NCI-H1092 (cell line): ENCODE data around the gene WT1.

Experiments
- DNase-seq: peaks from one replicate; lab custom pipeline; 2025; lab: John Stamatoyannopoulos, UW

Gene WT1

DNA sequence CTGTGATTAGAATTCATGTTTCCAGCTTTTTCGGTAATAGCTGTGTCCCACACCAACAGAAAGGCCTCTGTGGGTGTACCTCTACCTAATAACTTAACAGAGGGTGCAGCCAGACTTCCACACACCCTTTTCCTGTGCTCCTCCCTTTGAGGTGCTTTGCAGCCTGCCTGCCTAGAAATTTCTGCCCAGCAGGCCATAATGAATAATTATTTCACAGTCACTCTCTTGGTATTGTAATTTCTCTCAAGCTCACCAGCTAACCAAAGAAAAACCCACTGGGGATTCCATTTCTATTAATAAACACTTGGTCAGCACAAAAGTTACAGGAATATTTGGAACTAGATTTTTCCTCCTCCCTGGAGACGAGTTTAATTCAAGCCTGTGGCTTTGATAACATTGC is 13.3 kb downstream of the WT1 start:
- DNase-seq: no peak

DNA sequence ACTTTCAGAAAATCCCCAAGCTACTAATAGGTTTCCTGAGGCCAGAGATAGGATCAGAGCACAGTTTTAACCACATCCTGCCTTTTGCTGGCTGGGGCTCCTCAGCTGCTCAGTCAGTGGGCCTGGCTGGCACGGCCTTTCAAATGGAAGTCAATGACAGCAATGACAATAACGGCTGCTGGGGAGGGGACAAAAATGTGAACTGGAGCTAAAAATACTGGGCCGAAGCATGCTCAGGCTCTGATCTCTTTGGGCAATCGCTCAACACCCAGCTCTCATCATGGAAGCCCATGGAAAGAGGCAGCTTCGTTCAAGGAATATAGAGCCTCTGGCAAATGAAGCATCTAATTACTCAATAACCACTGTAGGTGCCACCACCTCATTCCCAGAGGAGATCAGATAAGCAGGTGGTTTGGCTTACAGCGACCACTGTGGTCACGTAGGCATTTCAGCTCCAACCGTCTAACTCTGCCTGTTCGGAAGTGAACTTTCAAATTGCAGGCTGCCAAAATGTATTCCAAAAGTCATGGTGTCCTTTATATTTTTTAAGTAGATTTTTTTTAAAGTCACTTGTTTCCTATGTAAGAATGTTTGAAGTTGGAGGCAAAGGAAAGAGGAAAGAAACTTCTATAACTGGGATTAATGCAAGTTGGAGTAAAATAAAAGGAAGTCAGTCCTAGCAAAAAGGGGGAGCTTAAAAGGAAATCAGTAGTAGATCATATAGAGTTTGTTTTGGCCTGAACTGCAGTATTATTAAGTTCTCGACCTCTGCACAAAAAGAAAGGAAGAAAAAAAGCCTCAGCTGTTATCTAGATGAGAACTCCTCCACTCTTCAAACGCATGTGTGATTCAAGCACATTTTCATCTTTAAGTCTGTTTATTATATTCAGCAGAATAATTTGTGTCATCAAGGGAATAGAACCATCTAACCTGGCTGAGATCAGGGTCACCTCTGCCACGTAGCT is 14.1 kb downstream of the WT1 start:
- DNase-seq: no peak

- no peak for DNase-seq
Observed at GRCh38 chr11:32420139-32420538, 15.2 kb downstream of the WT1 start.

- DNase-seq: no peak
Observed at GRCh38 chr11:32418836-32419235, 16.5 kb downstream of the WT1 start.

GRCh38 chr11:32417806-32418205 is 17.5 kb downstream of the WT1 start:
- no peak for DNase-seq

DNA sequence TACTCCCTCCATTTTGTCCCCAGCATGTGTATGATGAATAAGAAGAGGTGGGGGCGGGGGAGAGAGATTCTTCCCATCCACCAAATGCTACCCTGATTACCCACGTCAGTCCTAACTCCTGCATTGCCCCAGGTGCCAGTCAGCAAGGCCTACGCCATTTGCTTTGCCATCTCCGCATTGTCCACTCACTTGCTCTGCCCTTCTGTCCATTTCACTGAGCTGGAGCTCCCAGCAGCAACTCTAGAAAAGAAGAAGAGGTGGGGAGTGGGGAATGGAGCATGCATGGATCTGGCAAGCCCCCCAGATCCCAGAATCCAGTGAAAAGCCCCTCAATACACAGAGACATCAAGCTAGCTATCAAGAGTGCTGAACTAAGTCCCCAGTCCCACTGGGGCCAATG is 19.0 kb downstream of the WT1 start:
- no peak for DNase-seq

GRCh38 chr11:32414925-32415324 is 20.4 kb downstream of the WT1 start:
- DNase-seq: no peak

DNA sequence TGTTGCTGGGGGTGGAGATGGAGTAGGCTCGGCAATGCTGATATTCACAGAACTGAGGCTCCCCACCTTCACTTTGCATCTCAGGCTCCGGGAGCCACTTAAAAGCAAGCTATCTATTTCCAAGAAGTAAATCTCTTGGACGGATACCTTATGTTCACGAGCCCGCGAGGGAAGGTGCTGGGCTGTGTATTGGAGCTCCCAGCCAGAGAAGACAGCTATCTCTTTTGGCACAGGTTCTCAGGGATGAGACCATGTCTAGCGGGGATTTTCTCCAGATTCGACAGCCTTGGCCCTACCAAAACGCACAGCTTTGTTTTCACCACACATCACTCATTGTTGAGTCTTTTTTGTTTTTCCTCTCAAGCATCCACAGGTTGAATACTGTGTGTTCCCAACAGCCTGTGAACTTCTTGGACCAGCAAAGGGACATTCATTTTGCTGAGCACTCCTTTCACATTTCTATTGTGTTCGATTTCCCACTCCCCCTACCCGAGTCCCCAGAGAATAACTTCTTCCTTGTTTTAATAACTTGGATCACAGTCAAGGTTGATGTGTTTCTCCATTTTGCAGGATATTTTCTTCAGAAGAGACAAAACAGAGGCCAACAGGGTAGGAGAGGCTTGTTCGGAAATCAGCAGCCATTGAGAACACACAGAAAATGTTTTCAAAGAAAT is 23.3 kb downstream of the WT1 start:
- no peak for DNase-seq

DNA sequence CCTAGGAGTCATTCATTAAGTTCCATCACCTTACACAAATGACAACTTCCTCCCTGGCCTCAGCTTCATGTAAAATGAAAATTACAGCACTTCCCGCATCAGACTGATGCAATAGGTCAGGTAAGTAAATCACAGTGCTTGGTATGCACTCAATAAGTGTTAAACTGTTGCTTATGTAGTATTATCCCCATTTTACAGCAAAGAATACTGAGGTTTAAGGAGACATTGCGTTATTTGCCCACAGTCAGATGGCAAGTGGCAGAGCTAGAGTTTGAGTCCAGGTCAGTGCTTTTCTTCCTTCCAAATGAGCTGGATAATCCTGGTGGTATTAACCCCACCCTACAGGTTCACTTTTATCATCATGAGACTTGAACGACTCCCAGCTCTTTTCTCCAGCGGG is 29.7 kb downstream of the WT1 start:
- DNase-seq: no peak

GRCh38 chr11:32402836-32403235 is 32.5 kb downstream of the WT1 start:
- DNase-seq: no peak

DNA sequence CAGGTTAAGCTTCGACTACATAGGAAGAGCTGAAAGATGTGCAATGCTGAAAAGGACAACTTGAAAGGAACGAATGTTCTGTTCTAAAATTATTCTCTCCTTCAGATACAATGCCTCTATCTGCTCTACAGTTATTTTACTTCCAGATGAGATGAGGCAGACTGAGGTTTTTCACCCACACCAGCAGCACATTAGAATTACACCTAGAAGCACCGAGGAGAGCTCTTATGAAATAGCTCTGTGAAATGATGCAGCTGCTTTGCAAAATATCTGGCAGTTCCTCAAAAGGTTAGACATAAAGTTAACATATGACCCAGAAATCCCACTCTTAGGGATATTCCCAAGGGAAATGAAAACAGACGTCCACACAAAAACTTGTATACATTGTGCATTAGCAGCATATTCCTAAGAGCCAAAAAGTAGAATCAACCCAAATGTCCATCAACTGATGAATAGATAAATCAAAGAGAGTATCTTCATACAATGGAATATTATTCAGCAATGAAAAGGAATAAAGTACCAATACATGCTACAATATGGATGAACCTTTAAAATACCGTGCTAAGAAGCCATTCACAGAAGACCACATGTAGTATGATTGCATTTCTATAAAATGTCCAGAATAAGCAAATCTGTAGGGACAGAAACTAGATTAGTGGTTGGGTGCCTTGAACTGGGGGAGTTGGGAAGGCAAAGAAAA is 34.5 kb downstream of the WT1 start:
- DNase-seq: no peak

DNA sequence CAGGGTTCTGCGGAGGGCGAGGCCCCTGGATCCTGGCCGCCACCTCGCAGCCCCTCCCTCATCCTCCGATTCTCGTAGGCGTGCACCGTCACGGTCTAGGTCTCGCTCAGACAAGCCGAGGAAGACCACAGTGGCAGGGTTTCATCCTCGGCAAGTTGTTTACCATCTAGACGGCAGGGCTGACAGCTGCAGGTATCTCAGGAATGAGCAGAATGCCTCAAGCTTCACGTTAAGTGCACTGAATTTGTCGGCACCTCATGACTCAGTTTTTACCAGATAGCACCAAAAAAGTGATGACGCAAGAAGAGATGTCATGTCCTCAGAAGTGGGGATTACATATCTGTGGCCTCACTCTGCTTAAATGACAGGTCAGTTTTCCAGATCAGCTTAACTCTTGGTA is 35.1 kb downstream of the WT1 start:
- no peak for DNase-seq

- no peak for DNase-seq
Observed at GRCh38 chr11:32396991-32397390, 38.3 kb downstream of the WT1 start.

GRCh38 chr11:32396331-32396730 is 39.0 kb downstream of the WT1 start:
- no peak for DNase-seq

GRCh38 chr11:32395127-32395526 is 40.2 kb downstream of the WT1 start:
- DNase-seq: no peak

GRCh38 chr11:32392840-32393239 is 42.5 kb downstream of the WT1 start:
- no peak for DNase-seq

GRCh38 chr11:32391956-32392553 is 43.3 kb downstream of the WT1 start:
- no peak for DNase-seq

- no peak for DNase-seq
Observed at GRCh38 chr11:32391479-32391878, 43.9 kb downstream of the WT1 start.

DNA sequence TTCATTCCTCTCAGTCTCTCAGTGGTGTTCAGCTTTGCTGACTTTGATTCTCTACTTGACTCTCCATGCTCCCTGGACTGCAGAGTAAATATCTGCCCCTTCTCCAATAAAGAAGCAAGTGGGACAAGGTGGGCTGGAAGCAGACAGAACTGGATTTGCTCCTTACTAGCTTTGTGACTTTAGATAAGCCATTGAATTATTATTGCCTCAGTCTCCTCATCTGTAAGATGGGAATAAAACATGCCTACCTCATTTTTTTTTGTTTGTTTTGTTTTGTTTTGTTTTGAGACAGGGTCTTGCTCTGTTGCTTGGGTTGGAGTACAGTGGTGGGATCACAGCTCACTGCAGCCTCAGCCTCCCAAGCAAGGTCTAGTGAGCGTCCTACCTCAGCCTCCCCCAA is 44.6 kb downstream of the WT1 start:
- no peak for DNase-seq

- DNase-seq: no peak
Observed at GRCh38 chr11:32388871-32389770, 46.2 kb downstream of the WT1 start.

DNA sequence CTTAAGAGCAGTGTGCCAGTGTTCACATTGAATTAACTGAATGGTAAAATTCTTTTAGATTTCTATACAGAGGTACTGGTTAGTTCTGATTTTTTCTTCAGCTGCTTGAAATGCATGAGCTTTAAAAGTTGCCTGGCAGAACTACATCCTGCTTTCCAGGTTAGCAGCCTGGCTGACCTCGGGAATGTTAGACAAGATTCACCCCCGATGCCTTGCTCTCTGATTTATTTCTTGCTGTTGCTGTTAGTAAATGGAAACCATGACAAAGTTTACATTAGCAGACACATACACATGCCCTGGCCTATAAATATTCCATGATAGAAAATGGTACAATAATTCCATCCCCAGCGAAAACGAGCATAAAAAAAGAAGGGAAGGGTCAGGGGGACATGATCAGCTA is 47.0 kb downstream of the WT1 start:
- no peak for DNase-seq
